ENCODE data around the gene VAPA. TPM values are rescaled to one million over a fixed set of nuclear protein-coding genes. Genes with fewer than 3 reads are reported as not detected.

The VAPA gene
- total RNA-seq, 1 donor from 2014 or later: 127 TPM

DNA sequence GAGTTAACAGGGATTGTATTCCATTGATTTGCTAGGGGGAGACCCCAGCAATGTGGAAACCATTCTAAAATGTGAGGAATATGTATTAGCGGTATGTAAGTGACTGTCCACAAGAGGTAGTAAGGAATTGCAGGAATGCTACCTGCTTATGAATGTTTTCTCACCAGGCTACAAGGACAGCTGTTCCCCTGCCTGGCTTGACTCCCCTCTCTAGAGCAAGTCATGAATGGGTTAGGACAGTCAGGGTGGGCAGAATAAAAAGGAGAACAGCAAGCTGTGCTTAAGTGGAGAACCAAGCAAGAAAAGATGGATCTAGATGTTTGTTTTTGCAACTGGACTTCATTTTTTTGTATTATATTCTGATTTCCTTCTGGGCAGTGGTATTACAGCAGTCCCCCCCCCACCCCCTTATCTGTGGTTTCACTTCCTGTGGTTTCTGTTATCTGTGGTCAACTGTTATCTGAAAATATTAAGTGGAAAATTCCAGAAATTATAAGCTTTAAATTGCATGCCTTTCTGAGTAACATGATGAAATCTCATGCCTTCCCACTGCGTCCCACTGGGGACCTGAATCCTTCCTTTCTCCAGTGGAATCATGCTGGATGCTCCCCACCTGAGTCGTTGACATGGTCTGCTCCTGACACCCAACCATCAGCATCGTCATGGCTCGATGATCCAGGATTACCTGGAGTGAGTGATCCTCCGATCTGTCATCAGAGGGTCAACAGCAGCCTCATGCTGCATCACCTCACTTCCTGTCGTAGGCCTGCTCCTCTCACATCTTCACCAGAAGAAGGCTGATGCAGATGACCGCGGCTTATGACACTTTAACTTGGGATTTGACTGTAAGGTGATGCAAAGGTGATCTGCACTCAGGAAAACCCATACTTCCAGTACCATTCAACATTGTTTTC is 52.2 kb downstream of the VAPA start:
- no peak overlapping the region for H3K27ac ChIP-seq (ENCODE audit: low read depth, low read length)
- peaks cover 9 to 15% (median 13%) of the 10 kb centered on the region in 3 donors for H3K27me3 ChIP-seq (ENCODE audit: control insufficient read depth in 3 of 3, insufficient read depth in 3 of 3, low read length in 3 of 3)
- H3K4me1 ChIP-seq (ENCODE audit: control insufficient read depth in 3 of 3, insufficient read depth in 3 of 3, low read length in 3 of 3): no peaks in the 10 kb centered on the region
- H3K4me3 ChIP-seq (ENCODE audit: low read length in 3 of 3): no peak overlapping the region
- no peaks in the 10 kb centered on the region for H3K36me3 ChIP-seq (ENCODE audit: control insufficient read depth in 3 of 3, insufficient read depth in 3 of 3, low read length in 3 of 3)
- H3K9ac ChIP-seq (ENCODE audit: low read depth in 1 of 3, low read length in 3 of 3): no peak overlapping the region
- H3K9me3 ChIP-seq (ENCODE audit: control insufficient read depth in 3 of 3, low read length in 3 of 3): no peaks in the 10 kb centered on the region

- H3K9me3 ChIP-seq (ENCODE audit: control insufficient read depth in 3 of 3, low read length in 3 of 3): no peaks in the 10 kb centered on the region
- H3K27me3 ChIP-seq (ENCODE audit: control insufficient read depth in 3 of 3, insufficient read depth in 3 of 3, low read length in 3 of 3): peaks cover 9 to 15% (median 13%) of the 10 kb centered on the region in 3 donors
- peak overlapping the region in 1 of 3 donors; percentile 31 for H3K4me3 ChIP-seq (ENCODE audit: low read length in 3 of 3)
- H3K9ac ChIP-seq (ENCODE audit: low read depth in 1 of 3, low read length in 3 of 3): no peak overlapping the region
- H3K36me3 ChIP-seq (ENCODE audit: control insufficient read depth in 3 of 3, insufficient read depth in 3 of 3, low read length in 3 of 3): no peaks in the 10 kb centered on the region
- H3K4me1 ChIP-seq (ENCODE audit: control insufficient read depth in 3 of 3, insufficient read depth in 3 of 3, low read length in 3 of 3): no peaks in the 10 kb centered on the region
- H3K27ac ChIP-seq (ENCODE audit: low read depth, low read length): no peak overlapping the region
These were observed 54.4 kb downstream of the VAPA start for GRCh38 chr18:9968081-9968848.

GRCh38 chr18:9969247-9969646 is 55.4 kb downstream of the VAPA start:
- H3K4me3 ChIP-seq (ENCODE audit: low read length in 3 of 3): no peak overlapping the region
- peaks cover 9 to 15% (median 13%) of the 10 kb centered on the region in 3 donors for H3K27me3 ChIP-seq (ENCODE audit: control insufficient read depth in 3 of 3, insufficient read depth in 3 of 3, low read length in 3 of 3)
- H3K9me3 ChIP-seq (ENCODE audit: control insufficient read depth in 3 of 3, low read length in 3 of 3): no peaks in the 10 kb centered on the region

DNA sequence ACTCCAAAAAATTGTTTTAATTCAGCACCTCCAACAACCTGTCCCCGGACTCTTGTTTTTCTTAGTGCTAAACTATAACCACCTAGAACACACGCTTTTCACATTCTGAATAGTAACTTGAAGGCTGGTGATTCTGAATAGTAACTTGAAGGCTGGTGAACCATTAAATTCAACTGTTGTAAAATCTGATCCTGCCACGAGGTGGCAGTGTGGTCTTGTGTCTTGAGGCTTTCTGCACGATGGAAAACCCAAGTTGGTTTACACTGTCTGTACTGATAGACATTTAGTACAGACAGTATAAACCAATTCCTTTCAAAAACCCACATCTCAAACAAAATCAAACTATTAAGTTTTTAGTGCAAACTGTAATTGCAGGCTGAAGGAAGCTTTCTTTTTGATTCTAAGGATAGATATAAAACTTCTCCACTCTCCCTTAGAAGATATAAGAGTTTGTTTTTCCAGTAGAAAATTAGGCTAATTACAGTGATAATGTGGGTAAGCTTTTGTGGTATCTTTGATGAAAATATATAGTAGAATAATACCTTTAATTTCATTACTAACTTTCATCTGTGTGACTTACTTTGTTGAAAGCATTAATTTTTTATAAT is 57.6 kb downstream of the VAPA start:
- H3K27ac ChIP-seq (ENCODE audit: low read depth, low read length): no peak overlapping the region
- no peaks in the 10 kb centered on the region for H3K36me3 ChIP-seq (ENCODE audit: control insufficient read depth in 3 of 3, insufficient read depth in 3 of 3, low read length in 3 of 3)
- H3K4me3 ChIP-seq (ENCODE audit: low read length in 3 of 3): no peak overlapping the region
- no peaks in the 10 kb centered on the region for H3K4me1 ChIP-seq (ENCODE audit: control insufficient read depth in 3 of 3, insufficient read depth in 3 of 3, low read length in 3 of 3)
- H3K27me3 ChIP-seq (ENCODE audit: control insufficient read depth in 3 of 3, insufficient read depth in 3 of 3, low read length in 3 of 3): peaks cover 9 to 15% (median 13%) of the 10 kb centered on the region in 3 donors
- H3K9me3 ChIP-seq (ENCODE audit: control insufficient read depth in 3 of 3, low read length in 3 of 3): no peaks in the 10 kb centered on the region
- H3K9ac ChIP-seq (ENCODE audit: low read depth in 1 of 3, low read length in 3 of 3): no peak overlapping the region

More at GRCh38 chr18:9969247-9969646, 55.4 kb downstream of the VAPA start:
- Histone ChIP-seq H3K36me3 (ENCODE audit: control insufficient read depth in 3 of 3, insufficient read depth in 3 of 3, low read length in 3 of 3) (no peaks in the 10 kb centered on the region), H3K9ac (ENCODE audit: low read depth in 1 of 3, low read length in 3 of 3) (no peak overlapping the region), H3K27ac (ENCODE audit: low read depth, low read length) (no peak overlapping the region), H3K4me1 (ENCODE audit: control insufficient read depth in 3 of 3, insufficient read depth in 3 of 3, low read length in 3 of 3) (no peaks in the 10 kb centered on the region)

DNA sequence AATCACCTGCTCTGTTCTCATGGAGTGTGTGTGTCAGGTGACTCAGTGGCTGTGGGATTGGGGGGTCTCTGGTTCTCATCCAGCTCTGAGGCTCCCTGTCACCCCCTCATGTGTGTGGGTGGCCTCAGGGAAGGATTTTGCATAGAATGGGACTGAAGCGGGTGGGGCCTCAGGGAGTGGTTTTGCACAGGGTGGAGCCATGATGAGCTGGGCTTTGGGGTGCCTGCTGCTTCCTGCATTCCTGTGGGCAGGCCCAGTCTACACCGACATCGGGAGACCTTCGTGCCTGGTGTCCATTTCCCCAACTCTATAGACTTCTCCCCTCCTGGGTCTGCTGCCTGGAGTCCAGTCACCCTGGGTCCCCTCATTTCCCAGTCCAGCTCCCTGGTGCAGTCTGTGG is 59.7 kb downstream of the VAPA start:
- Histone ChIP-seq H3K9me3 (ENCODE audit: control insufficient read depth in 3 of 3, low read length in 3 of 3) (no peaks in the 10 kb centered on the region), H3K4me3 (ENCODE audit: low read length in 3 of 3) (no peak overlapping the region), H3K4me1 (ENCODE audit: control insufficient read depth in 3 of 3, insufficient read depth in 3 of 3, low read length in 3 of 3) (no peaks in the 10 kb centered on the region), H3K27ac (ENCODE audit: low read depth, low read length) (no peak overlapping the region), H3K36me3 (ENCODE audit: control insufficient read depth in 3 of 3, insufficient read depth in 3 of 3, low read length in 3 of 3) (no peaks in the 10 kb centered on the region), H3K27me3 (ENCODE audit: control insufficient read depth in 3 of 3, insufficient read depth in 3 of 3, low read length in 3 of 3) (peaks cover 9 to 13% (median 10%) of the 10 kb centered on the region in 3 donors), H3K9ac (ENCODE audit: low read depth in 1 of 3, low read length in 3 of 3) (peak overlapping the region in 1 of 3 donors; percentile 20)

- Histone ChIP-seq H3K4me3 (ENCODE audit: low read length in 3 of 3) (no peak overlapping the region), H3K36me3 (ENCODE audit: control insufficient read depth in 3 of 3, insufficient read depth in 3 of 3, low read length in 3 of 3) (no peaks in the 10 kb centered on the region), H3K27me3 (ENCODE audit: control insufficient read depth in 3 of 3, insufficient read depth in 3 of 3, low read length in 3 of 3) (peaks cover 5 to 6% (median 5%) of the 10 kb centered on the region in 3 donors), H3K9me3 (ENCODE audit: control insufficient read depth in 3 of 3, low read length in 3 of 3) (no peaks in the 10 kb centered on the region), H3K9ac (ENCODE audit: low read depth in 1 of 3, low read length in 3 of 3) (no peak overlapping the region), H3K4me1 (ENCODE audit: control insufficient read depth in 3 of 3, insufficient read depth in 3 of 3, low read length in 3 of 3) (no peaks in the 10 kb centered on the region), H3K27ac (ENCODE audit: low read depth, low read length) (no peak overlapping the region)
These were observed 60.6 kb downstream of the VAPA start for GRCh38 chr18:9974279-9974915.

GRCh38 chr18:9975658-9976057 is 61.8 kb downstream of the VAPA start:
- Histone ChIP-seq H3K9me3 (ENCODE audit: control insufficient read depth in 3 of 3, low read length in 3 of 3) (no peaks in the 10 kb centered on the region), H3K27ac (ENCODE audit: low read depth, low read length) (no peak overlapping the region), H3K4me3 (ENCODE audit: low read length in 3 of 3) (no peak overlapping the region), H3K9ac (ENCODE audit: low read depth in 1 of 3, low read length in 3 of 3) (no peak overlapping the region), H3K27me3 (ENCODE audit: control insufficient read depth in 3 of 3, insufficient read depth in 3 of 3, low read length in 3 of 3) (no peaks in the 10 kb centered on the region), H3K36me3 (ENCODE audit: control insufficient read depth in 3 of 3, insufficient read depth in 3 of 3, low read length in 3 of 3) (no peaks in the 10 kb centered on the region), H3K4me1 (ENCODE audit: control insufficient read depth in 3 of 3, insufficient read depth in 3 of 3, low read length in 3 of 3) (no peaks in the 10 kb centered on the region)

DNA sequence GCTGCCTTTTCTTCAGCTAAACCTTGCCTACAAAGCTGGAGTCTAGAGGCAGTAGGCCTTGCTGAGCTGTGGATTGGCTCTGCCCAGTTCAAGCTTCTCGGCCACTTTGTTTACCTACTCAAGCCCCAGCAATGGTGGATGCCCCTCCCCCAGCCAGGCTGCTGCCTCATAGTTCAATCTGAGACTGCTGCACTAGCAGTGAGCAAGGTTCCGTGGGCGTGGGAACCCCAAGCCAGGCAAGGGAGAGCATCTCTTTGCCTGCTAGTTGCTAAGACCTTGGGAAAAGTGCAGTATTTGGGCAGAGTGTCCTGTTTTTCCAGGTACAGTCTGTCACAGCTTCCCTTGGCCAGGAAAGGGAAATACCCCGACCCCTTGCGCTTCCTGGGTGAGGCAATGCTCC is 68.9 kb downstream of the VAPA start:
- peaks cover 0 to 2% (median 0%) of the 10 kb centered on the region in 3 donors for H3K4me1 ChIP-seq (ENCODE audit: control insufficient read depth in 3 of 3, insufficient read depth in 3 of 3, low read length in 3 of 3)
- no peaks in the 10 kb centered on the region for H3K27me3 ChIP-seq (ENCODE audit: control insufficient read depth in 3 of 3, insufficient read depth in 3 of 3, low read length in 3 of 3)
- H3K27ac ChIP-seq (ENCODE audit: low read depth, low read length): no peak overlapping the region
- H3K4me3 ChIP-seq (ENCODE audit: low read length in 3 of 3): no peak overlapping the region
- H3K36me3 ChIP-seq (ENCODE audit: control insufficient read depth in 3 of 3, insufficient read depth in 3 of 3, low read length in 3 of 3): no peaks in the 10 kb centered on the region
- H3K9me3 ChIP-seq (ENCODE audit: control insufficient read depth in 3 of 3, low read length in 3 of 3): no peaks in the 10 kb centered on the region
- H3K9ac ChIP-seq (ENCODE audit: low read depth in 1 of 3, low read length in 3 of 3): no peak overlapping the region

- no peaks in the 10 kb centered on the region for H3K36me3 ChIP-seq (ENCODE audit: control insufficient read depth in 3 of 3, insufficient read depth in 3 of 3, low read length in 3 of 3)
These were observed 70.3 kb downstream of the VAPA start for GRCh38 chr18:9984080-9984479.

More at GRCh38 chr18:9984080-9984479, 70.3 kb downstream of the VAPA start:
- H3K9ac ChIP-seq (ENCODE audit: low read depth in 1 of 3, low read length in 3 of 3): no peak overlapping the region
- H3K4me3 ChIP-seq (ENCODE audit: low read length in 3 of 3): peak overlapping the region in 1 of 3 donors; percentile 30
- H3K4me1 ChIP-seq (ENCODE audit: control insufficient read depth in 3 of 3, insufficient read depth in 3 of 3, low read length in 3 of 3): peaks cover 0 to 2% (median 0%) of the 10 kb centered on the region in 3 donors
- no peak overlapping the region for H3K27ac ChIP-seq (ENCODE audit: low read depth, low read length)
- H3K27me3 ChIP-seq (ENCODE audit: control insufficient read depth in 3 of 3, insufficient read depth in 3 of 3, low read length in 3 of 3): no peaks in the 10 kb centered on the region
- no peaks in the 10 kb centered on the region for H3K9me3 ChIP-seq (ENCODE audit: control insufficient read depth in 3 of 3, low read length in 3 of 3)

Data from skeletal muscle tissue (tissue), 4 donors.